ENCODE data around the gene KRT74.

DNA sequence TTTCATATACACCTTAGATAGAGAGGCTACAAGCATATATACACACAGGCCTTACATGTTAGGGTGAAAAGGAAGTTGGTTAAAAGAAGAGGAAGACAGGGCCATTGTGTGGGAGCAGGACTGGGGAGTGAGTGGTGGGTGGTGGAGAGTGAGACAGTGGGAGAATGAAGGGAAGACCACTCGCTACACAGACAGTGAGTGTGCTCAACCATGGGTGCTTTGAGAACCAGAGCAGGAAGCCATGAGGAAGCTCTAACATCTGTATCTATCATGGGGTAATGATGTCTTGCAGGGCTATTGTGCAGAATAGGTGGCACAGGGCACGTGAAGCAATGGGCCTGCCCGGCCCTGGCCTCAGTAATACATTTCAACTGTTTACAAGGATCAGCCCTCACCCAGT, 11.4 kb upstream of the KRT74 start:
- TF ChIP-seq, protein P1, sequence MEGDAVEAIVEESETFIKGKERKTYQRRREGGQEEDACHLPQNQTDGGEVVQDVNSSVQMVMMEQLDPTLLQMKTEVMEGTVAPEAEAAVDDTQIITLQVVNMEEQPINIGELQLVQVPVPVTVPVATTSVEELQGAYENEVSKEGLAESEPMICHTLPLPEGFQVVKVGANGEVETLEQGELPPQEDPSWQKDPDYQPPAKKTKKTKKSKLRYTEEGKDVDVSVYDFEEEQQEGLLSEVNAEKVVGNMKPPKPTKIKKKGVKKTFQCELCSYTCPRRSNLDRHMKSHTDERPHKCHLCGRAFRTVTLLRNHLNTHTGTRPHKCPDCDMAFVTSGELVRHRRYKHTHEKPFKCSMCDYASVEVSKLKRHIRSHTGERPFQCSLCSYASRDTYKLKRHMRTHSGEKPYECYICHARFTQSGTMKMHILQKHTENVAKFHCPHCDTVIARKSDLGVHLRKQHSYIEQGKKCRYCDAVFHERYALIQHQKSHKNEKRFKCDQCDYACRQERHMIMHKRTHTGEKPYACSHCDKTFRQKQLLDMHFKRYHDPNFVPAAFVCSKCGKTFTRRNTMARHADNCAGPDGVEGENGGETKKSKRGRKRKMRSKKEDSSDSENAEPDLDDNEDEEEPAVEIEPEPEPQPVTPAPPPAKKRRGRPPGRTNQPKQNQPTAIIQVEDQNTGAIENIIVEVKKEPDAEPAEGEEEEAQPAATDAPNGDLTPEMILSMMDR (IDR thresholded peaks at IDR 0.05 in 8 of 11, conservative IDR thresholded peaks at IDR 0.05 in 3 of 11), result no peak
- no peak for TF ChIP-seq POLR2A (IDR thresholded peaks at IDR 0.05)
- TF ChIP-seq POLR2AphosphoS5 (IDR thresholded peaks at IDR 0.05), result no peak
